ENCODE data around the gene OR5K1. TPM values are rescaled to one million over a fixed set of nuclear protein-coding genes. Genes with fewer than 3 reads are reported as not detected.

Gene OR5K1
- total RNA-seq, 4 donors from 2014 or later, result not detected

DNA sequence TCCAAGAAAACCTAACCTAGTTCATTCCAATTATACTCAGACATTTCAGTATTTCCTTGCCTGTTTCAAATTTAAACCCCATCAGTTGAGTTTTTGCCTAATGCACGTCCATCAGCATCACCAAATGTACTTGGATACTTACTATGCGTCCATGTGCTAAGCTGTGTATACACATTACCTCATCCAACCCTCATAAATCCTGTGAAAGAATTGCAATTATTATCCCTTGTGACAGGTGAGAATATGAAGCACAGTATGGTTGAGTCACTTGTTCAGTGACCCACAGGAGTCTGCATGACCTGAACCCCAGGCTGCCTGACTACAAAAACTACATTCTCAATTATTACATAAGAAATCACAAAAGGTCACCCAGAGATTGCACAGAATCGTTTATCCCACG lies 37.0 kb downstream of the OR5K1 start:
- peak overlapping the region in 1 of 4 donors; percentile 8 for H3K27ac ChIP-seq
- no peak overlapping the region for H3K4me3 ChIP-seq
- 71 to 74% methylated on average over 4 of the region's 4 CpGs for WGBS, 2 donors
- peaks cover 0 to 24% (median 0%) of the 10 kb centered on the region in 3 donors for H3K4me1 ChIP-seq
- H3K9me3 ChIP-seq, result no peaks in the 10 kb centered on the region
- DNase-seq, result no peak
- H3K36me3 ChIP-seq, result no peaks in the 10 kb centered on the region
- no peak for TF ChIP-seq POLR2A (IDR thresholded peaks at IDR 0.05)
- TF ChIP-seq, protein P1, sequence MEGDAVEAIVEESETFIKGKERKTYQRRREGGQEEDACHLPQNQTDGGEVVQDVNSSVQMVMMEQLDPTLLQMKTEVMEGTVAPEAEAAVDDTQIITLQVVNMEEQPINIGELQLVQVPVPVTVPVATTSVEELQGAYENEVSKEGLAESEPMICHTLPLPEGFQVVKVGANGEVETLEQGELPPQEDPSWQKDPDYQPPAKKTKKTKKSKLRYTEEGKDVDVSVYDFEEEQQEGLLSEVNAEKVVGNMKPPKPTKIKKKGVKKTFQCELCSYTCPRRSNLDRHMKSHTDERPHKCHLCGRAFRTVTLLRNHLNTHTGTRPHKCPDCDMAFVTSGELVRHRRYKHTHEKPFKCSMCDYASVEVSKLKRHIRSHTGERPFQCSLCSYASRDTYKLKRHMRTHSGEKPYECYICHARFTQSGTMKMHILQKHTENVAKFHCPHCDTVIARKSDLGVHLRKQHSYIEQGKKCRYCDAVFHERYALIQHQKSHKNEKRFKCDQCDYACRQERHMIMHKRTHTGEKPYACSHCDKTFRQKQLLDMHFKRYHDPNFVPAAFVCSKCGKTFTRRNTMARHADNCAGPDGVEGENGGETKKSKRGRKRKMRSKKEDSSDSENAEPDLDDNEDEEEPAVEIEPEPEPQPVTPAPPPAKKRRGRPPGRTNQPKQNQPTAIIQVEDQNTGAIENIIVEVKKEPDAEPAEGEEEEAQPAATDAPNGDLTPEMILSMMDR (IDR thresholded peaks at IDR 0.05), result no peak
- H3K27me3 ChIP-seq, result no peaks in the 10 kb centered on the region
- intact Hi-C loops (cut with DNase I), result no loop called here

DNA sequence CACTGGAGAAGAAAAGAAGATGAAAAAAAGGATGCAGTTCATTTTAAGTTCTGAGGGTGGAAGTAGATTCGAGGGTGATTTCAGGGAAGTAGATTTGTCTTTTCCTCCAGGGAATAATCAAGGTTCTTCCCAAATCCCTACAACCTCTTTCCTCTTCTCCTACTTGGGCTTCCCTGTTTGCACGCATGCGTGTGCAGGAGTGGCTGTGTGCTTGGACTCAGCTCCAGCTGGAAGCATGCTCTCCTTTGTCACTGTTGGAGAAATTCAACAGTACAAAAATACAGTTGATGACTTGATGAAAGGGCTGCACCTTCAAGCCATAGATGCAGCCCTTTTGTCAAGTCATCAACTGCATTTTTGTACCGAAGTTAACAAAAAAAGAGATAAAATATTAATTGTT lies 38.3 kb downstream of the OR5K1 start:
- Histone ChIP-seq H3K36me3 (no peaks in the 10 kb centered on the region), H3K27ac (peak overlapping the region in 1 of 4 donors; percentile 42), H3K4me1 (peaks cover 0 to 24% (median 0%) of the 10 kb centered on the region in 3 donors), H3K9me3 (no peaks in the 10 kb centered on the region), H3K27me3 (no peaks in the 10 kb centered on the region), H3K4me3 (no peak overlapping the region)
- intact Hi-C loops (cut with DNase I), result no loop called here
- no peak for TF ChIP-seq POLR2A (IDR thresholded peaks at IDR 0.05)
- TF ChIP-seq, protein P1 (IDR thresholded peaks at IDR 0.05), result no peak
- DNase-seq, result no peak
- 66 to 68% methylated on average over 4 of the region's 4 CpGs for WGBS, 2 donors

DNA sequence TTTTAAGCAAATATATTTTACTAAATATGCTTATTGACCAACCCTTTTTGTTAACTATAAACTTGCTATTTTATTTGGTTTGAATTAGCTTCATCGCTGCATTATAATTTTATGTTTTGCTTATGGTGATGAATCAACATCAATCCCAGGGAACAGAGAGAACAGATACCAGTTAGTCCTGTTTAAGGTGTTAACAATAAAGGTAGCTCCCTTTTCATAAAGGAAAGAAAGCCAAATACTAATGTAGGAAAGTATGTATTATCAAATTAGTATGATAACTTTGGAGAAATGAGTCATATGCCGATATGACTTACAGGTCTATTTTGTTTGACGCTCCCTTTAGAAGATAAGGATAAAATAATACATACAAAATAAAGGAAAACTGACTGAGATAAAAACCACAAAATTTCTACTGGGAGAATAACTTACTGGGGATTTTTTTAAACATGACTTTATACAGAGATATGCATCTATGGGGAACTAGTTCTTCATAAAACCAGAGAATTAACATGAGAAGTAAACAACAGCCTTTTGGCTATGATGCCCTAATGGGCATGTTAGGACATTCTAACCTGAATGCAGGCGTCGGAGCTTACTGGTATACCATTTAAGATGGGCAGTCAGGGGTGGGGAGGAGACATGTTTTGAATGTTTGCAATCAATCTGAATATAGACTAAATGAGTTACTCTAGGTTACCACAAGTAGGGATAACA lies 39.0 kb downstream of the OR5K1 start:
- no peaks in the 10 kb centered on the region for H3K27me3 ChIP-seq
- peaks cover 0 to 24% (median 0%) of the 10 kb centered on the region in 3 donors for H3K4me1 ChIP-seq
- intact Hi-C loops (cut with DNase I), result no loop called here
- 46 to 53% methylated on average over 5 of the region's 5 CpGs for WGBS, 2 donors
- H3K4me3 ChIP-seq, result no peak overlapping the region
- no peak for DNase-seq
- no peaks in the 10 kb centered on the region for H3K36me3 ChIP-seq
- TF ChIP-seq POLR2A (IDR thresholded peaks at IDR 0.05), result no peak
- TF ChIP-seq, protein P1 (IDR thresholded peaks at IDR 0.05), result no peak
- H3K27ac ChIP-seq, result peak overlapping the region in 2 of 4 donors; percentile 16 to 42
- H3K9me3 ChIP-seq, result no peaks in the 10 kb centered on the region

DNA sequence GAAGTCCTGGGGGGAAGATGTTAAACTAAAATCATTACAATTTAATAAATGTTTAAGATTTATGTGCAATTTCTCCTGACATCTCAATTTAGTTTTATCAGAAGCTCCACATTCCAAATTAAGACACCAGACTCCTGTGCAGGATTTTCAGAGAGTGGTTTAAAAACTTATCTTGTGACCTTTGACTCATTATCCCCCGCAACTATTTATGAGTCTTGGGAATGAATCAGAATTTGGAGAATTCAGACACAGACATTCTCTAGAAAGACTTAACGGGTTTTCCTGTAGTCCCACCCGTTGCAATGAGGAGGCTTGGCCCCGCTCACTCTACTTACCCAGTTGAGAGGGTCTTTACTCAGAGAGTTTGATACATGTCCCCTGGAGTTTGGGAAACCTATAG lies 41.5 kb downstream of the OR5K1 start:
- Histone ChIP-seq H3K36me3 (no peaks in the 10 kb centered on the region), H3K9me3 (no peaks in the 10 kb centered on the region), H3K4me3 (no peak overlapping the region), H3K27me3 (no peaks in the 10 kb centered on the region), H3K27ac (no peak overlapping the region), H3K4me1 (peaks cover 0 to 24% (median 0%) of the 10 kb centered on the region in 3 donors)
- intact Hi-C loops (cut with DNase I), result no loop called here
- no peak for DNase-seq
- WGBS, 2 donors, result 80 to 85% methylated on average over 4 of the region's 4 CpGs
- TF ChIP-seq, protein P1 (IDR thresholded peaks at IDR 0.05), result no peak
- TF ChIP-seq POLR2A (IDR thresholded peaks at IDR 0.05), result no peak

DNA sequence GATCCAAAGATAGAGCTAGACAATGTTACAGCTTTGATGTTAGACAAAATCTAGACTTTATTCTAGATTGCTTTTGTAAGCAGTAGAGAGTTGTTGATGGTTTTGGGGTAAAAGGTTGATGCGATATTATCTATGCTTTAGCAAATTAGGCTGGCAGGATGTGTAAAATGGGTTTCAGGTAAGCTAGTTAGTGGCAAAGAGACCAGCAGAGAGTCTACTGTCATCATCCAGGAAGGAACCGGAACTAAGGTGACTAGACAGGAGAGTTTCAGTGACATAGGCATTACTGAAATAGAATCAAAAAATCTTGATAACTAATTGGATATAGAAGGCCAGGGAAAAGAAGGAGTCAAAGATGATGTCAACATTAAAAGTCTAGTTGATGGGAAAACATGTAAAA lies 45.6 kb downstream of the OR5K1 start:
- no peak for TF ChIP-seq POLR2A (IDR thresholded peaks at IDR 0.05)
- TF ChIP-seq, protein P1 (IDR thresholded peaks at IDR 0.05), result no peak
- no peaks in the 10 kb centered on the region for H3K27me3 ChIP-seq
- 93 to 100% methylated on average over 2 of the region's 2 CpGs for WGBS, 2 donors

More for the DNA sequence above, 45.6 kb downstream of the OR5K1 start:
- Histone ChIP-seq H3K9me3 (no peaks in the 10 kb centered on the region), H3K4me3 (no peak overlapping the region), H3K4me1 (peaks cover 0 to 18% (median 3%) of the 10 kb centered on the region in 3 donors), H3K27ac (no peak overlapping the region), H3K36me3 (peaks cover 0 to 18% (median 0%) of the 10 kb centered on the region in 3 donors)
- DNase-seq, result no peak
- intact Hi-C loops (cut with DNase I), result no loop called here
